C4-2B (cell line): ENCODE measurements around the gene HRNR.

Source experiments
- H3K27ac ChIP-seq: fragments of 450-650 bp; 2 replicates; pipeline ENCODE4 v1.5.1; 2017
- CTCF ChIP-seq: fragments of 450-650 bp; conservative IDR thresholded peaks from 2 replicates; pipeline ENCODE4 v1.5.1; 2017; ENCODE audit warnings: mild to moderate bottlenecking
- ZFX ChIP-seq: fragments of 450-650 bp; IDR thresholded peaks from 2 replicates; pipeline ENCODE4 v1.6.1; 2017

Gene HRNR

GRCh38 chr1:152197361-152197941 is 26.5 kb downstream of the HRNR start:
- TF ChIP-seq CTCF (no peak), ZFX (no peak)
- H3K27ac ChIP-seq, result no peak overlapping the region

- H3K27ac ChIP-seq, result peak overlapping the region; percentile 100
- TF ChIP-seq CTCF (no peak), ZFX (no peak)
These were observed 32.3 kb downstream of the HRNR start for GRCh38 chr1:152191711-152192110.

- no peak for TF ChIP-seq ZFX
- TF ChIP-seq CTCF, result no peak
- peak overlapping the region; percentile 100 for H3K27ac ChIP-seq
These were observed 32.7 kb downstream of the HRNR start for GRCh38 chr1:152191260-152191659.

GRCh38 chr1:152190589-152190988 is 33.4 kb downstream of the HRNR start:
- peak overlapping the region; percentile 100 for H3K27ac ChIP-seq

GRCh38 chr1:152189657-152190442 is 34.1 kb downstream of the HRNR start:
- TF ChIP-seq ZFX (no peak), CTCF (peak; percentile 87)
- peak overlapping the region; percentile 14; the same call in 1 of the 2 replicates for H3K27ac ChIP-seq

More at GRCh38 chr1:152190589-152190988, 33.4 kb downstream of the HRNR start:
- TF ChIP-seq ZFX, result no peak
- no peak for TF ChIP-seq CTCF

GRCh38 chr1:152188673-152189591 is 35.1 kb downstream of the HRNR start:
- peak overlapping the region; percentile 14; the same call in 1 of the 2 replicates for H3K27ac ChIP-seq
- TF ChIP-seq ZFX (no peak), CTCF (peak; percentile 91)
